Measurements from ENCODE around the gene SYNRG. TPM values are rescaled to one million over a fixed set of nuclear protein-coding genes. Genes with fewer than 3 reads are reported as not detected.
A peak's percentile ranks its signal among the peaks of the same experiment; 100 is the strongest.

The SYNRG gene
- total and polyA plus RNA-seq, 2 of the 13 experiments (the other 11 are each of a cell fraction or from before 2014, with no cell fraction given), result 7.3 to 8.7 TPM

- no peak for TF ChIP-seq ZNF275 (CRISPR knock-in tag; IDR thresholded peaks at IDR 0.05; ENCODE audit: borderline replicate concordance)
- peak; percentile 66; the same call in 1 of the 2 replicates for TF ChIP-seq ZGPAT (CRISPR knock-in tag; IDR thresholded peaks at IDR 0.05)
- TF ChIP-seq ZSCAN5A (CRISPR knock-in tag; IDR thresholded peaks at IDR 0.05; ENCODE audit: borderline replicate concordance), result 0 out of 2 replicates have a peak, but pooled peaks have one; percentile 70
- TF ChIP-seq KDM2A (CRISPR knock-in tag; IDR thresholded peaks at IDR 0.05; ENCODE audit: borderline replicate concordance, low read depth), result peak; percentile 74
- TF ChIP-seq AFF4 (CRISPR knock-in tag; IDR thresholded peaks at IDR 0.05), result no peak
- TF ChIP-seq ZBTB40 (IDR thresholded peaks at IDR 0.05), result no peak
- TF ChIP-seq ZBTB40 (CRISPR knock-in tag; IDR thresholded peaks at IDR 0.05), result no peak
- TF ChIP-seq ZNF777 (CRISPR knock-in tag; IDR thresholded peaks at IDR 0.05), result no peak
- TF ChIP-seq SIX1 (CRISPR knock-in tag; IDR thresholded peaks at IDR 0.05; ENCODE audit: borderline replicate concordance), result no peak
- TF ChIP-seq ZNF383 (CRISPR knock-in tag; IDR thresholded peaks at IDR 0.05; ENCODE audit: borderline replicate concordance), result no peak
These were observed 119.8 kb downstream of the SYNRG start, which contains the start of gene DUSP14 (continued) for GRCh38 chr17:37489197-37490001.

All from HepG2 (cell line).